Omental fat pad (tissue), 4 donors: Measurements from ENCODE around the gene FAM228B. TPM values are rescaled to one million over a fixed set of nuclear protein-coding genes. Genes with fewer than 3 reads are reported as not detected.

Experiments
- ATAC-seq: fragments of 150-250 bp; one replicate; pipeline ENCODE4 v1.9.1; 2016; ENCODE audit warnings: mild to moderate bottlenecking, moderate library complexity; ENCODE audit not compliant: low FRiP score
- DNase-seq: peaks from one replicate; pipeline ENCODE4 v3.0.0-alpha.2; 2019; ENCODE audit warnings: low spot score
- CTCF ChIP-seq, 3 donors: fragments of 450-650 bp; IDR thresholded peaks; one replicate each; pipeline ENCODE4 v1.5.1; 2016 to 2017; ENCODE audit warnings: antibody characterized with exemption in 3 of 3, mild to moderate bottlenecking in 3 of 3, moderate library complexity in 2 of 3
- total RNA-seq, 4 donors: library from RNA; depleted of rRNA; stranded (reverse); fragments of >200 nt; gene quantifications; one replicate each; pipeline ENCODE4 v1.1.0, GENCODE V29; 2016

The FAM228B gene
- total RNA-seq, 4 donors from 2014 or later: 13.4 to 21.8 (median 17.0) TPM

GRCh38 chr2:24115057-24115456 lies 8.2 kb upstream of the FAM228B start:
- no peak for TF ChIP-seq CTCF (IDR thresholded peaks at IDR 0.05)
- no peak for ATAC-seq
- DNase-seq: no peak

DNA sequence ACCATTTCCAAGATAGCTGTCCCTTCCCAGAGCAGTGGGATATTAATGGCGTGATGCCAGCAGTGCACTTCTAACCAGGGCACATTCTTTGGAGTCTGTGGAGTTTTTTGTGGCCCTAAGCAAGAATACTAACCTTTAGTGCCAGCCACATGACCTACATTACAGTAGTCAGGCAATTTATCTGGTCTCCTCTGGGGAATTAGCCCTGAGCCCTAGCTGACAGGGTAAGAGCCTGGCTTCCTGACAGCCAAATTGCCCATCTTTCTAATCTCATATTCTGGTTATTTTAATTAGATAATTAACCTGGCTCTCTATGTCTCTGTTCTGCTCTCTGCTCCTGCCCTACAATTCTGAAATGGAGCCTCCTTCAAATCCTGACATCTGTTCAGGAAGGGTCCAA lies 5.4 kb upstream of the FAM228B start:
- ATAC-seq (no peak), DNase-seq (no peak)
- TF ChIP-seq CTCF (IDR thresholded peaks at IDR 0.05): no peak

DNA sequence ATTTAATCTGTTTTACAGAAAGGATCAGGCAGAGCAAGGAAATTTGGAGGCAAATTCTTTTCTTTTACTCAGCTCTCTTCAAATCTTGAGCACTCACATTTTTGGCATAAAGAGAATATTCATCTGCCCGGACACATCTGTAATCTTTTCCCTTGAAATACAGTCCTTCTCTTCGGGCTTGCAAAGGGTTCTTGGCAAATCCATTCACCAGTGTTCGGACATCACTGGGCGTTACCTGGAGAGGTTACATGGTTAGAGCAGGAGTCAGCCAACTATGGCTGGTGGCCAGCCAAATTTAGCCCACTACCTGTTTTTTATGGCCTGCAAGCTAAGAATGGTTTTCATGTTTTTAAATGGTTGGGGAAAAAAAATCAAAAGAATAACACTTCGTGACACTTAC lies 2.2 kb upstream of the FAM228B start:
- ATAC-seq (no peak), DNase-seq (no peak)
- TF ChIP-seq CTCF (IDR thresholded peaks at IDR 0.05): no peak

DNA sequence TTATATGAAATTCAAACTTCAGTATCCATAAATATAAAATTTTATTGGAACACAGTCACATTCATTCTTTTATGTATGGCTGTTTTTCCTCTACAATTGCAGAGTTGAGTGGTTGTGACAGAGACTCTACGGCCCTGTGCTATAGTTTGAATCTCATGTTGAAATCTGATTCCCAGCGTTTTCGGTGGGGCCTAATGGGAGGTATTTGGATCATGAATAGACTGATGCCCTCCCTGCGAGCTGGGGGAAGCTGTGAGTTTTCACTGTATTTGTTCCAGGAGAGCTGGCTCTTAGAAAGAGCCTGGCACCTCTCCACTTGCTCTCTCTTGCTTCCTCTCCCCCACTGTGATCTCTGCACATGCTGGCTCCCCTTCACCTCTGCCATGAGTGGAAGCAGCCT lies 1.8 kb upstream of the FAM228B start:
- ATAC-seq: peak; percentile 9
- no peak for TF ChIP-seq CTCF (IDR thresholded peaks at IDR 0.05)
- no peak for DNase-seq

- no peak for DNase-seq
- TF ChIP-seq CTCF (IDR thresholded peaks at IDR 0.05): no peak
- ATAC-seq: no peak
Observed at GRCh38 chr2:24122366-24123194, 689 bp upstream of the FAM228B start.

GRCh38 chr2:24123922-24124580 lies 782 bp downstream of the FAM228B start:
- DNase-seq (no peak), ATAC-seq (no peak)
- no peak for TF ChIP-seq CTCF (IDR thresholded peaks at IDR 0.05)

DNA sequence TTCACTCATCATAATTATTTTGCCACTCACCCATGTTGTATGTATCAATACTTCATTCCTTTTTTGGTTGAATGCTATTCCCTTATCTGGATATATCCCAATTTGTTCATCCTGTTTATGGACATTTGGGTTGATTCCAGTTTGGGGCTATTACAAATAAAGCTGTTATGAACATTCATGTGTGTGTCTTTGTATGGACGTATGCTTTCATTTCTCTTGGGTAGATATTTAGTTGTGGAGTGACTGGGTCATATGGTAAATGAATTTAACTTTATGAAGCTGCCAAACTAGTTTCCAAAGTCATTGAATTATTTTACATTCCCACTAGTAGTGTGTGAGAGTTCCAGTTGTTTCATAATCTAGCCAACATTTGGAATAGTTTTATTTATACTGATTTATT lies 2.7 kb downstream of the FAM228B start:
- ATAC-seq (no peak), DNase-seq (no peak)
- TF ChIP-seq CTCF (IDR thresholded peaks at IDR 0.05): no peak
